HT1080 (cell line): ENCODE results near the gene GARIN1A. TPM values are rescaled to one million over a fixed set of nuclear protein-coding genes. Genes with fewer than 3 reads are reported as not detected.
"Not testable (repeated sequence)": the region's sequence is repeated elsewhere in the genome, so short reads cannot be mapped to it uniquely, and the experiment has no call there.

ENCODE experiments used
- DNase-seq: peaks from one replicate; pipeline ENCODE4 v3.0.0-alpha.2; 2015; ENCODE audit warnings: low read depth
- polyA plus RNA-seq, 2 experiments: library from polyadenylated mRNA; depleted of rRNA; stranded (reverse); fragments of >200 nt; gene quantifications; 2 replicates each; pipeline ENCODE4 v1.2.3, GENCODE V29; 2015
- total RNA-seq: library from RNA; depleted of rRNA; stranded (reverse); fragments of >200 nt; shearing (Covaris generic); gene quantifications from 2 replicates; pipeline ENCODE4 v1.2.3, GENCODE V29; 2014; rRNA removed

GARIN1A gene
- 0.05 and 0.13 TPM in 2 replicates for total RNA-seq
- polyA plus RNA-seq (2015; cell fraction: cytosol; rRNA removed): 0.08 TPM in 1 of 2 replicates, not detected in the other
- 0.39 TPM in 1 of 2 replicates, not detected in the other for polyA plus RNA-seq (2015; cell fraction: nucleus; rRNA removed)

- no peak for DNase-seq
Measured at GRCh38 chr7:128671992-128672391, at the start of gene GARIN1A. Gene GARIN1A (plus strand): TSS chr7:128672292. CDS start chr7:128672398, 106 bp downstream.

DNA sequence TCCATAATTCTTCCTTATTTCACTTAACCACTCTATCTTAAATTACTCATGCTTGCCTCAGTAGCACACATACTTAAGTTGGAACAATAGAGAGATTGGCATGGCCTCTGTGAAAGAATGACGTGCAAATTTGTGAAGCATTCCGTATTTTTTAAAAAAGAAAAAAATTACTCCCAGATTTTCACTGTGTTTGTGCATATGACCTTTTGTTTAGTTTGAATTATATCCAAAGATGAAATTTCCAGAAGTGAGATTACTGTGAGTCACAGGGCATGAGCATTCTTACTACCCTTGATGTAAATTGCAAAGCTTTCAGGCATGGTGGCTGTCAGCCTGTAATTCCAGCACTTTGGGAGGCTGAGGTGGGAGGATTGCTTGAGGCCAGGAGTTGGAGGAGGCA lies 45.0 kb upstream of the GARIN1A start:
- not testable (repeated sequence) for DNase-seq

- DNase-seq: not testable (repeated sequence)
Measured at GRCh38 chr7:128633915-128634314, 38.2 kb upstream of the GARIN1A start.

DNA sequence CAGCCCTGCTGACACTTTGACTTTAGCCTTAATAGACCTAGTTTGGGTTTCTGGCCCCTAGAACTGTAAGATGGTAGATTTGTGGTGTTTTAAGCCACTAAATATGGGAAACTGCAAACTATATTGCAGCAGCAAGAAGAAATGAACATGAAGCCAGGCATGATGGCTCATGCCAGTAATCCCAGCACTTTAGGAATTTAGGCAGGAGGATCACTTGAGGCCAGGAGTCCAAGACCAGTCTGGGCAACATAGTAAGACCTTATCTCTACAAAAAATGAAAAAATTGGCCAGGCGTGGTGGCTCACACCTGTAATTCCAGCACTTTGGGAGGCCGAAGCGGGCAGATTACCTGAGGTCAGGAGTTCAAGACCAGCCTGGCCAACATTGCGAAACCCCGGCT lies 26.9 kb upstream of the GARIN1A start:
- DNase-seq: not testable (repeated sequence)

DNA sequence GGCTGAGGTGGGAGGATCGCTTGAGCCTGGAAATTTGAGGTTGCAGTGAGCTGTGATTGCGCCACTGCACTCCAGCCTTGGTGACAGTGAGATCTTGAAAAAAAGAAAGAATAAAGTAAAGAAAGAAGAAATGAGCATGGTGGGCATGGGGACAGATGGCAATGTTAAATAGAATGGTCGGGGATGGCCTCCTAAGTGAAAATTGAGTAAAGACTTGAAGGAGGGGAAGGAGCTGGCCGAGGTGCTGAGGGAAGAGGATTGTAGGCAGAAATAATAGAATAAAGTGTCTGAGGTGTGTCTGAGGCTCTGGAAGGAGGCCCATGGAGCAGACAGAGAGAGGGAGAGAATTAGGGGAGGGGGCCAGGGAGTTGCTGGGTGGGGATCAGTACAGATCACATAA lies 26.2 kb upstream of the GARIN1A start:
- DNase-seq: not testable (repeated sequence)

GRCh38 chr7:128646877-128647276 lies 25.2 kb upstream of the GARIN1A start:
- not testable (repeated sequence) for DNase-seq

DNA sequence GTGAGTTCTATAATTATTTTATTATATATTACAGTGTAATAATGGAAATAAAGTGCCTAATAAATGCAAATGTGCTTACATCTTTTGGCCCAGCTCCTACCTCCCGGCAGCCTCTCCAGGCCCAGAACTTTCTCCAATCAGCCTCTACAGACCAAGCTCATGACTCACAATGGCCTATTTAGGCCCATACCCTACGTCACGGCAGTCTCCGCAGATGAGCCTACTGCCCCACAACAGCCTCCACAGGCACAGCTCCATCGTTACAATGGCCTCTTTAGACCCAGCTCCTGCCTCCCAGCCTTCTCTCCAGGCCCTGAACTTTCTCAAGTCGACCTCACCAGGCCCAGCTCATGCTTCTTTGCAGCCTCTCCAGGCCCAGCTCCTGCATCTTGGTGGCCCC lies 21.0 kb upstream of the GARIN1A start:
- not testable (repeated sequence) for DNase-seq

DNA sequence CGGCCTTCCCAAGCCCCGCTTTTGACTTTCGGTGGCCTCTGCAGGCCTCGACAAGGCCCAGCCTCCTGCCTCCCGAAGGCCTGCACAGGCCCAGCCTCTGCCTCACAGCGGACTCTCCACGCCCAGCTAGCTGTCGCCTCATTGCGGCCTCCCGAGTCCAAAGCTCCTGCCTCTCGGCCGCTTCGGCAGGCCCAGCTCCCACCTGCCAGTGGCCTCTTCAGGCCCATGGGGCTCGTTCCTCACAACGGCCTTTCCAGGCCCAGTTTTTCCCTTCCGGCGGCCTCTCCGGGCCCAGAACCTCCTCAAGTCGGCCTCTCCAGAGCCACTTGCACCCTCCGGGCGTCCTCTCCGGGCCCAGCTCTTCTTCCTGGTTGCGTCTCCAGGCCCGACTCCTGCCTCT lies 19.5 kb upstream of the GARIN1A start:
- not testable (repeated sequence) for DNase-seq

GRCh38 chr7:128653197-128653596 lies 18.9 kb upstream of the GARIN1A start:
- not testable (repeated sequence) for DNase-seq

DNA sequence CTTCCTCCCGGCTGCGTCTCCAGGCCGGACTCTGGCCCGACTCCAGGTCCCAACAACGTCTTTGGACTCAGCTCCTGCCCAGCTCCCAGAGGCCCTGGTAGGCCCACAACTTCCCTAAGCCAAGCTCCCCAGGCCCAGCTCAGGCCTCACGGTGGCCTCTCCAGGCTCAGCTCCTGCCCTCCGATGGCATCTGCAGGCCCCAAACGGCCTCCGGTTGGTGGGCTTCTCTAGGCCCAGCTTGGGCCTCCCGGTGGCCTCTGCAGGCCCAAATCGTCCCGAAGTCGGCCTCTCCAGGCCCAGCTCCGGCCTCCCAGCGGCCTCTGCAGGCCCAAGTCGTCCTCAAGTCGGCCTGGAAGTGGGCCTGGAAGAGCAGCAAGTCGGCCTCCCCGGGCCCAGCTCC lies 18.0 kb upstream of the GARIN1A start:
- DNase-seq: not testable (repeated sequence)

GRCh38 chr7:128654501-128654900 lies 17.6 kb upstream of the GARIN1A start:
- not testable (repeated sequence) for DNase-seq

GRCh38 chr7:128658428-128658827 lies 13.7 kb upstream of the GARIN1A start:
- DNase-seq: not testable (repeated sequence)

GRCh38 chr7:128660596-128660995 lies 11.5 kb upstream of the GARIN1A start:
- DNase-seq: no peak

DNA sequence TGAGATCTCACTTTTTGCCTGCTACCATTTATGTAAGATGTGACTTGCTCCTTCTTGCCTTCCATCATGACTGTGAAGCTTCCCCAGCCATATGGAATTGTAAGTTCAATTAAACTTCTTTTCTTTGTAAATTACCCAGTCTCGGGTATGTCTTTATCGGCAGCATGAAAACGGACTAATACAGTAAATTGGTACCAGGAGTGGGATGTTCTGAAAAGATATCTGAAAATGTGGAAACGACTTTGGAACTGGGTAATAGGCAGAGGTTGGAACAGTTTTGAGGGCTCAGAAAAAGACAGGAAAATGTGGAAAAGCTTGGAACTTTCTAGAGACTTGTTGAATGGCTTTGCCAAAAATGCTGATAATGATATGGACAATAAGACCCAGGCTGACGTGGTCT lies 10.6 kb upstream of the GARIN1A start:
- DNase-seq: no peak

GRCh38 chr7:128662091-128662490 lies 10.0 kb upstream of the GARIN1A start:
- no peak for DNase-seq

DNA sequence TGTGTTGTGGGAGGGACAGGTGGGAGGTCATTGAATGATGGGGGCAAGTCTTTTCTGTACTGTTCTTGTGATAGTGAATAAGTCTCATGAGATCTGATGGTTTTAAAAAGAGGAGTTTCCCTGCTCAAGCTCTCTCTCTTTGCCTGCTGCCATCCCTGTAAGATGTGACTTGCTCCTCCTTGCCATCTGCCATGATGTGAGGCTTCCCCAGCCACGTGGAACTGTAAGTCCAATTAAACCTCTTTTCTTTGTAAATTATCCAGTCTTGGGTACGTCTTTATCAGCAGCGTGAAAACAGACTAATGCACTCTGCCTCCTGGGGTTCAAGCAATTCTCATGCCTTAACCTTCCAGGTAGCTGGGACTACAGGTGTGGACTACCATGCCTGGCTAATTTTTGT lies 8.9 kb upstream of the GARIN1A start:
- DNase-seq: not testable (repeated sequence)

DNA sequence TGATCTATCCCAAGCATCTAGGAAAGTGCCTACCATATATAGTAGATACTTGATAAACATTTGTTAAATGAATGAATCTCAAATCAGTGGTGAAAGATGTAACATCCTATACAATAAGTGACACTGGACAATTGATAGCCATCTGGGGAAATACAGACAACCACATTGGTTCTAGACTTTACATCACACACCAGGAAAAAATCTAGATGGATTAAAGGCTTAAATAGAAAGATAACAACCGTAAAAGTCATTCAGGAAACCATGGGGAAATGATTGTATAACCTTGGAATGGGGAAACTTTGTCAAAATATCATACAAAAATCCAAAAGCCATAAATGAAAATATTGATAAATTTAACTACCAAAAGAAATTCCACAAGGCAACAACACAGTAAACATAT lies 7.0 kb upstream of the GARIN1A start:
- DNase-seq: no peak

- no peak for DNase-seq
Measured at GRCh38 chr7:128666200-128666599, 5.9 kb upstream of the GARIN1A start.

- no peak for DNase-seq
Measured at GRCh38 chr7:128672927-128673517, 930 bp downstream of the GARIN1A start.

DNA sequence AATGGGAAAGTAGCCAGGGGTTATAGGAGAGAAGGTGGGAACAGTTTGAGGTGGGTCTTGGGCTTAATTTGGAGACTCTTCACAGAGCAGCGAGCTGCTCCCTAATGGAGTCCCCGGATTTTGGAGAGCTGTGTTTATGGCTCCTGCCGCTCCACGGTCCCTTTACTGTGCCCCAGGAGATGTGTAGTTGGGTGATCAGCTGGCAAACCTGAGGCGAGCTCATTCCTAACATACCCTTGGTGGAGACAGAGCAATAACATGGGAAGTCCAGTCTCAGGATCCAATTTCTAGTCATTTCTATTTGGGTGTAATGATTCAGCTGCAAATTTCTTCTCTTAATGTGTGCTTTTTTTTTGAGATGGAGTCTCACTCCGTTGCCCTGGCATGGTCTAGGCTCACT lies 1.5 kb downstream of the GARIN1A start:
- DNase-seq: no peak

GRCh38 chr7:128676665-128677064 lies 4.6 kb downstream of the GARIN1A start:
- DNase-seq: no peak

- DNase-seq: no peak
Measured at GRCh38 chr7:128679920-128680319, 7.8 kb downstream of the GARIN1A start.

DNA sequence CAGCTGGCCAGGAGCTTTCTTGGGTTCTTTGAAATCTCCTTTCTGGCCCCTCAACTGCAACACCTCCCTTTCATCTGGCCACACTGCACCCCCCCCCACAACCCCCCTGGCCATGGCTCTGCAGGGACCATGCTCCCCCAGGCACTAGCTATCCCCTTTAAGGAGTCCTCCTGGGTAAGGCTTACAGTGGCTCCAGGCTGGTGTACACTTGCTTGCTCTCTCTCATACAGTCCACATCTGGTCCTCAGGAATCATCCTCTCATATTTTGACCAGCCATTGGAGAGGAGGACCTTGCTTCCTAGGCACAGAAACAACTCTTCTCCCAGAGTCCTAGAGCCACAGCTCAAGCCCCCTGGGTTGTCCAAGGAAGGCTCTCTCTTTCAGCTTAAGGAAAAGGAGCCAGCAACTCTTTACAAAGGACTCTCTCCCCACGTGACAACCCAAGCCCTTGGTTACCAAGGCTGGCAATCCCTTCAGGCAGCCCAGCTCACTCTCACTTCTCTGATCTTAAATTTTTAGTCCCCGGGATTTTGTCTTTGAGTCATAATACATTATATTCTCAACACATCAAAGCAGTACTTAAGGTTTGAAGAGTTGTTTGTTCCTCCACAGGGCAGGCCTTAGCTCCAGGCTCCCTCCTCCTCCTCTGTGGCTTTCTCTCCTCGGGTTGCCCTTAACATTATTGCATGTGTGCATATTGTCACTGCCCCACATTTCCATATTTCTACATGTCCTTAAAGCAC lies 9.9 kb downstream of the GARIN1A start:
- no peak for DNase-seq
